Activated B cell treated with CpG ODN at 0.5 μM for 24 hours (primary cell): Measurements from ENCODE around the gene MMEL1. TPM values are rescaled to one million over a fixed set of nuclear protein-coding genes. Genes with fewer than 3 reads are reported as not detected.

Experiments
- ATAC-seq: fragments of 200-7000 bp; cut with Tn5 transposase; one replicate; pipeline ENCODE4 v1.10.0; 2021; ENCODE audit warnings: low read depth, mild to moderate bottlenecking, moderate library complexity
- CTCF ChIA-PET: fragments of 350-600 bp; sonication (Branson Sonifier 250); formaldehyde crosslinking; loops from one replicate; lab custom pipeline; 2021; ENCODE audit warnings: antibody characterized with exemption; lab: Charles Lee
- POLR2A ChIA-PET: fragments of 350-600 bp; sonication (Branson Sonifier 250); formaldehyde crosslinking; loops from one replicate; lab custom pipeline; 2021; ENCODE audit warnings: antibody characterized with exemption; lab: Charles Lee
- DNase-seq: peaks from one replicate; pipeline ENCODE4 v3.0.0; 2022
- H3K27ac Mint-ChIP-seq: one replicate; pipeline ENCODE4 v1.8.0; 2020; ENCODE audit warnings: mixed read lengths
- H3K27me3 Mint-ChIP-seq: one replicate; pipeline ENCODE4 v1.8.0; 2021; ENCODE audit warnings: mixed read lengths
- H3K36me3 Mint-ChIP-seq: one replicate; pipeline ENCODE4 v1.8.0; 2021; ENCODE audit warnings: low read depth, mixed read lengths
- H3K4me1 Mint-ChIP-seq: one replicate; pipeline ENCODE4 v1.8.0; 2021; ENCODE audit warnings: mixed read lengths
- H3K4me3 Mint-ChIP-seq: one replicate; pipeline ENCODE4 v1.8.0; 2020; ENCODE audit warnings: mild to moderate bottlenecking, mixed read lengths
- H3K9me3 Mint-ChIP-seq: one replicate; pipeline ENCODE4 v1.8.0; 2020; ENCODE audit warnings: mixed read lengths
- CTCF ChIP-seq: fragments of 200-600 bp; IDR thresholded peaks from one replicate; pipeline ENCODE4 v1.8.0; 2022; ENCODE audit warnings: antibody characterized with exemption, mild to moderate bottlenecking
- intact Hi-C: fragments of 100-400 bp; cut with micrococcal nuclease; formaldehyde crosslinking; loops from one replicate; pipeline ENCODE4 v1.15.1; 2024
- total RNA-seq: library from RNA; stranded (reverse); gene quantifications from 2 replicates; pipeline ENCODE4 v1.2.3, GENCODE V29; 2022

The MMEL1 gene
- total RNA-seq, 1 donor from 2014 or later: not detected

GRCh38 chr1:2631136-2632050, 1.4 kb downstream of the MMEL1 start:
- CTCF ChIA-PET: no interaction called here
- ATAC-seq: no peak
- TF ChIP-seq CTCF: no peak
- intact Hi-C loops: no loop called here
- peaks cover 22% of the 10 kb centered on the region for H3K27me3 Mint-ChIP-seq
- no peaks in the 10 kb centered on the region for H3K36me3 Mint-ChIP-seq
- no peak overlapping the region for H3K27ac Mint-ChIP-seq
- H3K4me1 Mint-ChIP-seq: no peaks in the 10 kb centered on the region
- no peaks in the 10 kb centered on the region for H3K9me3 Mint-ChIP-seq
- H3K4me3 Mint-ChIP-seq: no peak overlapping the region
- no peak for DNase-seq
- POLR2A ChIA-PET: no interaction called here

GRCh38 chr1:2630498-2631135, 2.2 kb downstream of the MMEL1 start:
- H3K27ac Mint-ChIP-seq: no peak overlapping the region
- H3K4me3 Mint-ChIP-seq: no peak overlapping the region
- CTCF ChIA-PET: no interaction called here

GRCh38 chr1:2629627-2630497, 3.0 kb downstream of the MMEL1 start:
- Mint-ChIP-seq H3K9me3 (no peaks in the 10 kb centered on the region), H3K27ac (no peak overlapping the region), H3K27me3 (peaks cover 36% of the 10 kb centered on the region), H3K4me3 (no peak overlapping the region), H3K36me3 (no peaks in the 10 kb centered on the region), H3K4me1 (no peaks in the 10 kb centered on the region)
- TF ChIP-seq CTCF: no peak
- CTCF ChIA-PET: no interaction called here
- ATAC-seq (no peak), DNase-seq (no peak)
- intact Hi-C loops: no loop called here
- POLR2A ChIA-PET: no interaction called here

More at GRCh38 chr1:2630498-2631135, 2.2 kb downstream of the MMEL1 start:
- POLR2A ChIA-PET: no interaction called here
- intact Hi-C loops: no loop called here
- TF ChIP-seq CTCF: no peak
- H3K9me3 Mint-ChIP-seq: no peaks in the 10 kb centered on the region
- ATAC-seq: no peak
- H3K4me1 Mint-ChIP-seq: no peaks in the 10 kb centered on the region
- no peaks in the 10 kb centered on the region for H3K36me3 Mint-ChIP-seq
- no peak for DNase-seq
- peaks cover 30% of the 10 kb centered on the region for H3K27me3 Mint-ChIP-seq

- no peaks in the 10 kb centered on the region for H3K9me3 Mint-ChIP-seq
- peak; percentile 15 for DNase-seq
- POLR2A ChIA-PET: no interaction called here
- no peaks in the 10 kb centered on the region for H3K36me3 Mint-ChIP-seq
- no peaks in the 10 kb centered on the region for H3K4me1 Mint-ChIP-seq
- no peak overlapping the region for H3K27ac Mint-ChIP-seq
- TF ChIP-seq CTCF: no peak
- CTCF ChIA-PET: no interaction called here
- no peak overlapping the region for H3K4me3 Mint-ChIP-seq
- H3K27me3 Mint-ChIP-seq: peaks cover 40% of the 10 kb centered on the region
- intact Hi-C loops: no loop called here
- no peak for ATAC-seq
These were observed 3.7 kb downstream of the MMEL1 start for GRCh38 chr1:2628933-2629626.
